Activated CD4-positive, CD25-positive, alpha-beta regulatory T cell (primary cell): ENCODE data around the gene SF3A1.
"Not testable (repeated sequence)": the region's sequence is repeated elsewhere in the genome, so short reads cannot be mapped to it uniquely, and the experiment has no call there.

Source experiments
- DNase-seq, 4 experiments: peaks; one replicate each; lab custom pipeline; 2025; lab: John Stamatoyannopoulos, UW

Gene SF3A1, protein sequence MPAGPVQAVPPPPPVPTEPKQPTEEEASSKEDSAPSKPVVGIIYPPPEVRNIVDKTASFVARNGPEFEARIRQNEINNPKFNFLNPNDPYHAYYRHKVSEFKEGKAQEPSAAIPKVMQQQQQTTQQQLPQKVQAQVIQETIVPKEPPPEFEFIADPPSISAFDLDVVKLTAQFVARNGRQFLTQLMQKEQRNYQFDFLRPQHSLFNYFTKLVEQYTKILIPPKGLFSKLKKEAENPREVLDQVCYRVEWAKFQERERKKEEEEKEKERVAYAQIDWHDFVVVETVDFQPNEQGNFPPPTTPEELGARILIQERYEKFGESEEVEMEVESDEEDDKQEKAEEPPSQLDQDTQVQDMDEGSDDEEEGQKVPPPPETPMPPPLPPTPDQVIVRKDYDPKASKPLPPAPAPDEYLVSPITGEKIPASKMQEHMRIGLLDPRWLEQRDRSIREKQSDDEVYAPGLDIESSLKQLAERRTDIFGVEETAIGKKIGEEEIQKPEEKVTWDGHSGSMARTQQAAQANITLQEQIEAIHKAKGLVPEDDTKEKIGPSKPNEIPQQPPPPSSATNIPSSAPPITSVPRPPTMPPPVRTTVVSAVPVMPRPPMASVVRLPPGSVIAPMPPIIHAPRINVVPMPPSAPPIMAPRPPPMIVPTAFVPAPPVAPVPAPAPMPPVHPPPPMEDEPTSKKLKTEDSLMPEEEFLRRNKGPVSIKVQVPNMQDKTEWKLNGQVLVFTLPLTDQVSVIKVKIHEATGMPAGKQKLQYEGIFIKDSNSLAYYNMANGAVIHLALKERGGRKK

DNA sequence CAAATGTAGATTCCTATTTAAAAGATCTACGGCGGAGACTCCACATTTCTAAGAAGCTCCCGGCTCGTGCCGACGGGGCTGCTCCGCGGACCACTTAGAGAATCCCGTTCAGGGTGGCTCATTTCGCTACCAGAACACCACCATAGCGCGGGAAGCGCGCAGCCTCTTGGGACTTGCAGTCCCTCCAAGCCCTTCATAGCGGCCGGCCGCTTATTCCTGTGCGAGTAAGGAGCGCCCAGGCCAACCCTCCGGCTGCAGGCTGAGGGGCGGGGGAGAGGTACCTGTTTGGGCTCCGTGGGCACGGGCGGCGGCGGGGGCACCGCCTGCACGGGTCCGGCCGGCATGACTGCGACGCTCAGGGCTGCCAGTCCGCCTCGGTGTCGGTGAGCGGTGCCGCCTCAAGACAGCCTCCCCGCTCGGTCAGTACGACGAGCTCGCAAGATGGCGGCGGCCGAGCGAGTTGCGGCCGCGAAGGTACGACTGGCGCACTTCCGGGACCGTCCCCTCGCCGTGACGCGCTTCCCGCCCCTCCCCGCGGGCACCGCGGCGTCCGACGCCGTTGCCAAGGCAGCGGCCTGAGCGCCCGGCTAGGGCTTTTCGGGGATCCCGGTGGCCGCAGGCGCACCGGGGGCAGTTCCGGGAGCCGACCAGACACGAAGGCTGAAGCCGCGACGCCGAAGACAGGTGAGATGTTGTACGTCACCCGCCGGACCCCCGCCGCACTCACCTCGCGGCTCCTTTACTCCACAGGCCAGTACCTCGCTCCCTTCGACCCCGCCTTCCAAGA lies at the start of gene SF3A1, which contains the start of gene CCDC157:
TSS of gene SF3A1 (minus strand) at position 446 of the 787 bp plus-strand sequence. CDS start at position 344, 102 bp downstream.
TSS of gene CCDC157 (plus strand) at position 559 of the 787 bp plus-strand sequence. CDS start 8,994 bp downstream, outside the sequence.
- DNase-seq, result peak; percentile 74 to 81 (median 76)

DNA sequence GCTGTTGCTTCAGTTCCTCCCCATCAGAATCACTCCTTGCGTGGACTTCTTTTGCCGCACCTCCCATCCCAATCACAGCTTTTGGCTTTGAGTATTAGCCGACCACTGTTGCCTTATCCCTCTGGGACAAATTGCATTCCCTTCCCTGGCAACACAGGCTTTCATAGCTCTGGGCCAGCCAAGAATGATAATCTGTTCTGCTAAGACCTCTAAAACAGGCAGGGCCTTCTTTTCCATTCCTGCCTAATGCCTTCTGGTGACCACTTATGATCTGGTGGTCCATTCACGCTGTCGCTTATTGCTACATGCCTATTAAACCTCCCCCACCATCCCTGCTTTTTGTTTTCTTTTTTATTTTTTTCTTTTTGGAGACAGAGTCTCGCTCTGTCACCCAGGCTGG lies 49.7 kb upstream of the SF3A1 start:
- no peak for DNase-seq

DNA sequence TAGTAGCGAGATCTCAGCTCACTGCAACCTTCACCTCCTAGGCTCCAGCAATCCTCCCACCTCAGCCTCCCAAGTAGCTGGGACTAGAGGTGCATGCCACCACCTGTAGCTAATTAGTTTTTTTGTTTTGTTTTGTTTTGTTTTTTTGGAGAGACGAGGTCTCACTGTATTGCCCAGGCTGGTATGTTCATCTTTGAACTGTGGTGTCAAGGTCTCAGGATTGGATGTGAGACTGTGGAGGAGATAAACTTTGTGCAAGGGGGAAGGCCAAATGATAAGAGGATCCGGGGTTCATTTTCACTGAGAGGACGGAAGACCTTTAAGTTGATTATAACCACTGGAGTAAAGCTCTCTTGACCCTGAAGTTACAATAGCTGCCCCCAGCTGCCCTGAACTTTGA lies 49.0 kb upstream of the SF3A1 start:
- no peak for DNase-seq

DNA sequence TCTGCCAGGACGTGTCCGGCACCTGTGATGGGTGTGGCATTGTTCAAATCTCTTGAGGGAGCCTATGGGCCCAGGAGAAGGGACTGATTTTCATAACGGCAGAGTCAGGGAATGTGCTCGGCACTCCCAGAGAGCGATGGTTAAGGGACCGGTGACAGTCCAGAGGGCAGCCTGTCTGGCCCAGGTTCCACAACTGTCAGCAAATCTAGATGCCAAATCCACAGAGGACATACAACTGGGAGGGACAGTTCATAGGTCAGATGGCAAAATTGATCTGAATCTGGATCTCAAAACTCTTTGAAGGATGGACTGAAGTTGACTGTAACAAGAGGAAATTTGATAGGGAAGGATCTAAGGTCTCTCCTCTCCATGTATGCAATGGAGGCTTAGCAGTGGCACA lies 47.6 kb upstream of the SF3A1 start:
- DNase-seq, result no peak

DNA sequence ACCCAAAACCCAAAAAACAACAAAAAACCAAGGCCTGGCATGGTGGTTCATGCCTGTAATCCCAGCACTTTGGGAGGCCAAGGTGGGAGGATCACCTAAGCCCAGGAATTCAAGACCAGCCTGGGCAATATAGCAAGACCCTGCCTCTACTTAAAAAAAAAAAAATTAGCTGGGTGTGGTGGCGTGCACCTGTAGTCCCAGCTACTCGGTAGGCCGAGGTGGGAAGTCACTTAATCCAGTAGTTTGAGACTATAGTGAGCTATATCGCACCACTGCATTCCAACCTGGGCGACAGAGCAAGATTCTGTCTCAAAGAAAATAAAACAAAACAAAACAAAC lies 46.0 kb upstream of the SF3A1 start:
- DNase-seq, result not testable (repeated sequence)

DNA sequence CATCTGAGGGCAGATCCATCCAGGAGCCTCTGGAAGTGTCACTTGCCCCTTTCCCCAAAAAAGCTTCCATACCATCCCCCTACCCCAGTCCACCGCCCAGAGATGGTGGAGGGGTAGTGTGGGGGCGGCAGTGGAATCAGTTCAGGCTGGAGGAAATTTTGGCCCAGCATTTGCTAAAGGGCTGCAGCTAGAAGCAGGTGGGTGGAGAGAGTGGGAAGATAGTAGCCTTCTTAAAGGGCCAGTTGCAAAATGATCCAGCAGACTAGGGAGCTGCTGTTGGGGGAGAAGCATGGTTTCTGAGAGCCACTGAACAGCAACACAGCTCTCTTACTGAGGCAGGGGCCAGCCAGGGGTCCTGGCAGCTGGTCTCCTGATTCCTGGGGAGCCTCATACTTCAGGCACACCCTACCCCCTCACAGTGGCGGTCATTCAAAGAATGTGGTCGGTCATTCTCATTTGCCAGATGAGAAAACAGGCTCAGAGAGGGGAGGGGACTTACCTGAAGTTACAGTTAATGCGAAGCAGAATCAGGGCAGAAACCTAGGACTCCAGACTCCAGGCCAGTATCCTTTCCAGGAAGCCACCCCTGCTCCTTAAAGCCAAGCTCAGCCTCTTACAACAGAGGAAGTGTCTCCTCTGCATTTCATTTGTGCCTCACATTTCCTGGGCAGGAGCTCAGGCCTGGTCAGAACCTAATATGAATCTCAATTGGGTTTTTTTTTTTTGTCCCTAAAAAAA lies 45.5 kb upstream of the SF3A1 start:
- no peak for DNase-seq

DNA sequence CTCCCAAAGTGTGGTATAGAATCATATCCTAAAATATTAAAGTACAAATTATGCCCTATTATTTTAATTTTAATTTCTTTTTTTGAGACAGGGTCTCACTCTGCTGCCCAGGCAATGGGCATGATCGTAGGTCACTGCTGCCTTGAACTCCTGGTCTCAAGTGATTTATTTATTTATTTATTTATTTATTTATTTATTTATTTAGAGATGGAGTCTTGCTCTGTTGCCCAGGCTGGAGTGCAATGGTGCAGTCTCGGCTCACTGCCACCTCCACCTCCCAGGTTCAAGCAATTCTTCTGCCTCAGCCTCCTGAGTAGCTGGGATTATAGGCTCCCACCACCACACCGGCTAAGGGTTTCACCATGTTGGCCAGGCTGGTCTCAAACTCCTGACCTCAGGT lies 44.3 kb upstream of the SF3A1 start:
- not testable (repeated sequence) for DNase-seq

DNA sequence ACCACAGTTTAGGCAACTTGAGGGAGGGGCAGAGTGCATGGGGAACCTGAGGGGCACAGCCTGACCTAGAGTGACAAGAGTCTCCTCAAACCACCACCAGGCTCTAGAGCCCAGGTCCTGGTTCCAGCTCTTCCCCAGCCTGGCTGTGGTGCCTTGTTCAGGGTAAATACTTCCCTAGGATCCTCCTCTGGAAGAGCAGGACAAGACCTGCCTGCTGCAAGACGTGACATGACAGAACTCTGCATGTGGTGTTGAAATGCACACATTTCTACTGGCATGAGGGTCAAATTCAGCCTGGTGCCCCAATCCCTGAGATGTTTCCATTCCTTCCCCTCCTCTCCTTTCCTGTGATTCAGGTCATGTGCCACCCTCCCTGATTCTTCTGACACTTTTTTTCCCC lies 43.5 kb upstream of the SF3A1 start:
- DNase-seq, result no peak

DNA sequence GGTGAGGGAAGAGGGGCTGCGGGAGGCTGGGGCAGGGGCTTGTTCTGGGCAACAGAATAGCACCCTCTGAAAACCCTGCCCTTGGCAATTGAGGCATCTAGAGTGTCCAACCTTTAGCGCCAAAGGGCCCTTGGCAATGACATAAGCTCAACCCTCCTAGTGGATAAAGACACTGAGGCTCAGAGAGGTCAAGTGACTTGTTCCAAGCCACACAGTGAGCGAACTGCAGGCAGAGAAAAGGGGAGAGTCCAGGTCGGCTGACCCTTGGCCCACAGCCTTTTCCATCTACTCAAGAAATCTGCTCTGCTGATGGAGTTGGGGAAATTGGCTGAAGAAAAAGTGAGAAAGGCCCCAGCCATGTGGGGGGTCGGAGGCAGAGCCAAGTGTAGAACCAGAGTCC lies 43.0 kb upstream of the SF3A1 start:
- DNase-seq, result no peak

DNA sequence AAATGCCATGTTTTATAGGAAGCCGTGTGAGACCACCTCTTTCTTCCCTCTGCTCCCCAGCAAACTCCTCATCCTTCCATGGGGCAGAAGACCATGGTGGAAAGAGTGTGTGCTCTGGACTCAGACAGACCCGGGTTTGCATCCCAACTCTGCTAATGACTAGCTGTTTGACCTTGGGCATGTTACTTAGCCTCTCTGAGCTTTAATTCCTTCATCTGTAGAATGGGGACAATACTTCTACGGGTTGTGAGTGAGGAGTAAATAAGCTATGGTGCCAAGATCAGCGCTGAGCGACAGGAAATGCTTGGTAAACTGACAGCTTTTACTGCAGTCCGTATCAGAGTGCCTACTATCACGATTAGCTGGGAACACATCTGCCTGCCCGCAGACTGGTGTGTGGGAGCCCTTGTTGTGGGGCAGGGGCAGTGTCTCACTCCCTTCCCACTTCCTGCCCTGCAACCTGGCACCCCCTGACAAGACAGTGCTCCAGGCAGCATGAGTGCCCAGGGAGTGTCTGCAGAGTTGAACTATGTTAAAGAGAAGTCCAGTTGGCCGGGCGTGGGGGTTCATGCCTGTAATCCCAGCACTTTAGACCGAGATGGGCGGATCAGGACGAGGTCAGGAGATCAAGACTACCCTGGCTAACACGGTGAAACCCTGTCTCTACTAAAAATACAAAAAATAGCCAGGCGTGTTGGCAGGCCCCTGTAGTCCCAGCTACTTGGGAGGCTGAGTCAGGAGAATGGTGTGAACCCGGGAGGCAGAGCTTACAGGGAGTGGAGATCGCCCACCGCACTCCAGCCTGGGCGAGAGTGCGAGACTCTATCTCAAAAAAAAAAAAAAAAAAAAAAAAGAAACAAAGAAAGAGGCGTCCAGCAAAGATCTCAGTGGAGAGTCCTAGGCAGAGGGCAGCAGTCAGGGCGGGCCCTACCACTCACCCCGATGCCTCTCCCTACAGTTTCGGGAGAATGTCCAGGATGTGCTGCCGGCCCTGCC lies 42.3 kb upstream of the SF3A1 start:
- no peak for DNase-seq

DNA sequence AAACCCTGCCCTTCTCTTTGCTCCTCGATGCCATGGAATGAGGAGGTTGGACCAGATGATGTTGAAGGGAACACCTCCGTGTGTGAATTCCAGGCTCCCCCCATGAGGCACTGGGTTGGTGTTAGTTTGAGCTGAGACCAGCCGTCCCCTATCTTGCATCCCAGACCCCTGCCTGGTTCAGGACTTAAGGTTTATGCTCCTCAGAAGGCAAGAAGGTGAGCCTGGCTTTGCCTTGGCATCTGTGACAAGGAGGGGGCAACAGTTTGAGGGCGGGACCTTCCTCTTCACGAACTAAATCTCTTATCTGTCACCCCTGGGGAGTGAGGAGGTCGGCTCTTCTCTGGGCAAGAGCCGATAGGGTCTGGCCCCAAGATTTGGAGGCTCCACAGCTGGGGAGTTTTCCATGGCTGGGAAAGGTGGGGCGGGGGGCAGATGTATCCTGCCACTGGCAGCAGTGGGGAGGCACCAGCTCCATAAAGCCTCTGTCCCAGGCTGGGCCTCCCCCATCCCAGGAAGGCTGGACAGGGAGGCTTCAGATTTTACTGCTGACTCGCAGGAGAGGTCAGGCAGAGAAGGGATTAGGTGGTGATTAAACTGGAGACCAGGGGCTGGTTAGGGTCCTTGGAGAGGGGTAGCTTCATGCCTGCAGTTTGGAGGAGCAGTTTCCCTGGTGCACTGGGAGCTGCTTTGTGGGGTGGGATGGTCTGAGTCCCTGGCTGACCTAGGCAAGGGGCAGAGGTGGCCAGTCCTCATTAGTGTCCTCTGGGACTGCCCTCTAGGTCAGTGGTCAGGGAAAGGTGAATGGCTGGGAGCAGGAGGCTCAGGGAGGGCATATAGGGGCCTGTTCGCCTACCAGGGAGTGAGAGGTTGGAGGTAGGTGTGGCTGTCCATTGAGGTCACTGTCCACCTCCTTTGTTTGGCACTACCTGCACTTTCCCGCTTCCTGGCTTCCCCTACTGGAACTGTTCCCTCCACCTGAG lies 41.3 kb upstream of the SF3A1 start:
- no peak for DNase-seq

DNA sequence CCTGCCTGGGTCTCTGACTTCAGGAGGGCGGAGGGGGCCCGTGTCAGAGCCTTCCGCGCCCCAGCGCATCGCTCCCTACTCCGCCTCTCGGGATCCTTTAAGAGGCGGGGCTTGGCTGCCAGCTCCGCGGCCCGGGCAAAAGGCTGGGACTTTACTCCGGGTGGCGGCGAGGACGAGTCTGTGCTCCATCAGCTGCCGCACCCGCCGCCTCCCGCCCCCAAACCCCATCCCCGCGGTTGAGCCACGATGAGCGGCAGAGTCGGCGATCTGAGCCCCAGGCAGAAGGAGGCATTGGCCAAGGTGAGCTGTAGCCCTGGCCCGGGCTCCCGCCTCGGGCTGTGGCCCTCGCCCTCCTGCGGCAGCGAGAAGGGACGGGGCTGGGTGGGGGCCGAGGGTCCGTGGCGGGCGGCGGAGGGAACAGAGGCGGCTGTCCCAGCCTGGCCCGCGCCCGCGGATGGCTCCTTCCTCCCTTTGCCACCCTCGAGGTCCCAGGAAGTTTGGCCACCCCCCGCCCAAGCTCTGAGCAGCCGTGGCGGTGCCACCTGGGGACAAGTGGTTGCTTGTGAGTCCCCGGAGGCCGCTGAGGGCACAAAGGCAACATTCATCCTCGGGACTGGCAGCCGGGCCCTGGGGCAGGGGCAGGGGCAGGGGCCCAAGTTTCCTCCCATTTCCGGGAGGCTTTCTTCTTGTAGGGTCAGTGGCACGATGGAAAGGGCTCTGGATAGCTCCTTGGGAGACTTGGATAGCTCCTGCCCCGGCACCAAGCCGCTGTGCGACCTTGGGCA lies 40.4 kb upstream of the SF3A1 start, which contains the start of gene SEC14L2:
TSS of gene SEC14L2 (plus strand) at position 148 of the 785 bp plus-strand sequence. CDS start at position 247, 99 bp downstream.
- DNase-seq, result peak in 2 of 4 experiments; percentile 9 to 11

DNA sequence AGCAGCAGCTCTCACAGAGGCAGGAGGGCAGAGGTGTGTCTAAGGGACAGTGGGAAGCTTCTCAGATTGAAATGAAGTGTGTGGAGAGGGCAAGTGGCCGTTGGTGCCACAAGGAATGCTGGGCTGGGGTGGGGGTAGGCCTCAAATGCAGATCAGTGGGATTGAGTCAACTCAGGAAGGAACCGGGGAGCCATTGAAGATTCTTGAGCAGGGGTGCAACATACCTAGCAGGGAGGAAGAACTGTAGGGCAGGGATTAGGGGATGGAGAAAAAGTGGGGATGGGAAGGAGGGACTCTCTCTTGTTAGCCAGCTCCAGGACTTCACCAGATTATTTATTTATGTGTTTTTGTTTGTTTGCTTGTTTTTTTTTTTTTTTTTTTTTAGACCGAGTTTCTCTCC lies 37.2 kb upstream of the SF3A1 start:
- no peak for DNase-seq

DNA sequence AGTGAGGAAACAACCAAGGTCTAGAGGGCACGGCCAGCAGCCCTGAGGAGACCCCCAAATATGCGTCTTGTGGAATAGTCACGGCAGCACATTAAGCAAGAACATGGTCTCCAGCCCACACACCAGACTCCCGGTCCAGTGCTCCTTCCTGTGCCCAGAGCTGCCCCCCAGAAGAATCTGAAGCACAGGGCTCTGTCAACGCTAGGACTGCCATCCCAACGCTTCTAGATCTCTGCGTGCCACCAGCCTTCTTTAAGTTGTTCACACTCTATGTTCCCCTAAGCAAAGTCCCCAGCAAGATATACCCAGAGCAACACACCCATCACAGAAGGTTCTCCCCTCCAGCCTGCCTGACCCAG lies 36.6 kb upstream of the SF3A1 start:
- no peak for DNase-seq

DNA sequence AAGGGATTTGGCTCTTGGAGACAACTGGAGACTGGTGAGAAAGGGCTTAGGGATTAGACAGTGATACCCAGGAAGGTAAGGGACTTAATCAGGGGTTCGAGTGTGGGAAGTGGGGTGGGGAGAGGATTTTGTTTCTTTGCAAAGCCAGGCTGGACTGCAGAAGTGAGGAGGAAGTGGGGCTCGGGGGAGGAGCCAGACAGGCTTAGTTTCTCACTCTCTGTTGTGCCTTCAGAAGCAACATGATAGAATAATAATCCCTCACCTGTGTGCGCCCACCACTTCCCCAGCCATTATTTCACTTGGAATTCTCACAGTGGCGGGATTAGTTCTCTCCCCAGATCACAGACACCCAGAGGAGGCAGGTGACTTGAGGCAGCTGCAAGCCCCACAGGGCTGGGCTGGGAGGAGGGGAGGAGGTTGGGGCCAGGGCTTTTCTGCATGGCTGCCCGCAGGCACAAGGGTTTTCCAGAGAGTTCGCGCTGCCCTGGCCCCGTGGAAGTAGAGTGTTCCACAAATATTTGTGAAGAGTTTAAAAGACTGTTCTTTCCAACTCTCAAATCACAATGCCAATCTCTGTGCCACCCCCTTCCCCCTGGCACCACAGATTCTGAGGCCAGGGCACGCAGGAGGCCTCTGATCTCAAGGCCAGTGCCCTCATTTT lies 36.1 kb upstream of the SF3A1 start:
- DNase-seq, result no peak

DNA sequence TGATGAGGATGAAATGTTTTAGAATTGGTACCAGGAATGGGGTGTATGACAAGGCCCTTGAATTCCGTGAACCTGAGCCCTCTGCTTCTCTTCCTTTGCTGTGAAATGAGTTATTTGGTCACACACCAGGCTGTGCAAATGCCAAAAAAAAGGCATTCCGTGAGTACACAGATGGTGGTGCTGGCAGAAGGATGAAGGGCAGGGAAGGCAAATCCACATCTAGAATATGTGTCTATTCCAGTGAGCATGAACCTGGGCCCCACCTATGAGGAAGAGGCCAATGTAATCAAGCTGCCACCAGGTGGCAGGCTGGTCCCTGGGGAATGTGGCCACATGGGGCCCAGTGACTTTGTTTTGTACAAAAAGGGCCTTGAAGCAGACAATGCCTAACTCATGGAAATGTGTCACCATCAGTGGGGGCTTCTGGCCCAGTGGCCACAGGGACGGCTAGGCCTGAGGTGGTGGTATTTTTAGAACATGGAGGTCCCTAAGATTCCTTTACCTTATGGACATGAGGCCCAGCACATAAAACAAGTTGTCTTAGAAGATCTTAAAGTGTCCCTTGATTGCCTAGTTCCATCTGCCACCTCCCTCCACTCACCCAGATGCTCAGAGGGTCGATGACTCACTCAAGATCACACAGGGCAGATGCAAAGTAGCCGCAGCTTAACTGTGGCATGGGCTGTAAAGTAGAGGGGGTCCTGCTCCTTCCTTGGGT lies 34.4 kb upstream of the SF3A1 start:
- DNase-seq, result peak; percentile 45 to 66 (median 62)
